Measurements from ENCODE around the gene ACTRT3.

ACTRT3 gene

GRCh38 chr3:169769287-169770181 is at the start of gene ACTRT3:
TSS of gene ACTRT3 (minus strand) at chr3:169769561. CDS start at chr3:169769520, 41 bp downstream.
- peak; percentile 82 for DNase-seq

GRCh38 chr3:169818316-169818715 is 49.0 kb upstream of the ACTRT3 start:
- no peak for DNase-seq

GRCh38 chr3:169815590-169816150 is 46.3 kb upstream of the ACTRT3 start:
- no peak for DNase-seq

GRCh38 chr3:169813757-169814517 is 44.6 kb upstream of the ACTRT3 start:
- no peak for DNase-seq

- no peak for DNase-seq
Measured at GRCh38 chr3:169813278-169813677, 43.9 kb upstream of the ACTRT3 start.

- peak; percentile 85 for DNase-seq
Measured at GRCh38 chr3:169812332-169813235, 43.2 kb upstream of the ACTRT3 start, which contains the start of the genes LRRC34 and LRRIQ4. TSS of gene LRRC34 (minus strand) at chr3:169812904. CDS start at chr3:169812548, 356 bp downstream. TSS of gene LRRIQ4 (plus strand) at chr3:169812870. CDS start at chr3:169821922, 9,052 bp downstream.

GRCh38 chr3:169811631-169812331 is 42.4 kb upstream of the ACTRT3 start:
- peak; percentile 62 for DNase-seq

- no peak for DNase-seq
Measured at GRCh38 chr3:169809230-169809795, 40.0 kb upstream of the ACTRT3 start.

GRCh38 chr3:169804681-169805080 is 35.3 kb upstream of the ACTRT3 start:
- no peak for DNase-seq

- DNase-seq, result no peak
Measured at GRCh38 chr3:169792359-169792758, 23.0 kb upstream of the ACTRT3 start.

- no peak for DNase-seq
Measured at GRCh38 chr3:169790687-169791429, 21.5 kb upstream of the ACTRT3 start.

- no peak for DNase-seq
Measured at GRCh38 chr3:169790219-169790618, 20.9 kb upstream of the ACTRT3 start.

GRCh38 chr3:169787791-169788190 is 18.4 kb upstream of the ACTRT3 start:
- no peak for DNase-seq

GRCh38 chr3:169787120-169787519 is 17.8 kb upstream of the ACTRT3 start:
- DNase-seq, result no peak

- DNase-seq, result no peak
Measured at GRCh38 chr3:169781209-169781855, 12.0 kb upstream of the ACTRT3 start.

GRCh38 chr3:169780742-169781141 is 11.4 kb upstream of the ACTRT3 start:
- no peak for DNase-seq

GRCh38 chr3:169777822-169778221 is 8.5 kb upstream of the ACTRT3 start:
- no peak for DNase-seq

- DNase-seq, result no peak
Measured at GRCh38 chr3:169774186-169774585, 4.8 kb upstream of the ACTRT3 start.

GRCh38 chr3:169772897-169773816 is 3.8 kb upstream of the ACTRT3 start, which contains the start of gene MYNN:
TSS of gene MYNN (plus strand) at chr3:169773396. CDS start at chr3:169774296, 900 bp downstream.
- peak; percentile 96 for DNase-seq
